WERI-Rb-1 (cell line): ENCODE data around the gene NFATC2IP.
A peak's percentile ranks its signal among the peaks of the same experiment; 100 is the strongest.

Experiments
- DNase-seq: peaks from one replicate; pipeline ENCODE4 v3.0.0-alpha.2; 2020
- H3K27ac ChIP-seq: fragments of 250-450 bp; sonication (Bioruptor Pico); 2 replicates; pipeline ENCODE4 v1.5.1; 2020; ENCODE audit warnings: mild to moderate bottlenecking, moderate library complexity
- H3K27me3 ChIP-seq: fragments of 250-450 bp; sonication (Bioruptor Pico); 2 replicates; pipeline ENCODE4 v1.5.1; 2021; ENCODE audit warnings: mild to moderate bottlenecking, low read depth, moderate library complexity; ENCODE audit not compliant: insufficient read depth, severe bottlenecking
- H3K36me3 ChIP-seq: fragments of 250-450 bp; sonication (Bioruptor Pico); 2 replicates; pipeline ENCODE4 v1.5.1; 2020; ENCODE audit warnings: mild to moderate bottlenecking, moderate library complexity
- H3K4me3 ChIP-seq: 2 replicates; pipeline ENCODE4 v1.5.1; 2011; ENCODE audit warnings: low read depth, mild to moderate bottlenecking, control low read depth, low read length
- H3K9me3 ChIP-seq: fragments of 250-450 bp; sonication (Bioruptor Pico); 2 replicates; pipeline ENCODE4 v1.5.1; 2021; ENCODE audit warnings: mild to moderate bottlenecking, moderate library complexity; ENCODE audit not compliant: severe bottlenecking
- TF ChIP-seq, protein P1 (sequence below): IDR thresholded peaks from 2 replicates; pipeline ENCODE4 v1.5.1; 2011; ENCODE audit warnings: low read depth, mild to moderate bottlenecking, control low read depth, inconsistent platforms, low read length

NFATC2IP gene

DNA sequence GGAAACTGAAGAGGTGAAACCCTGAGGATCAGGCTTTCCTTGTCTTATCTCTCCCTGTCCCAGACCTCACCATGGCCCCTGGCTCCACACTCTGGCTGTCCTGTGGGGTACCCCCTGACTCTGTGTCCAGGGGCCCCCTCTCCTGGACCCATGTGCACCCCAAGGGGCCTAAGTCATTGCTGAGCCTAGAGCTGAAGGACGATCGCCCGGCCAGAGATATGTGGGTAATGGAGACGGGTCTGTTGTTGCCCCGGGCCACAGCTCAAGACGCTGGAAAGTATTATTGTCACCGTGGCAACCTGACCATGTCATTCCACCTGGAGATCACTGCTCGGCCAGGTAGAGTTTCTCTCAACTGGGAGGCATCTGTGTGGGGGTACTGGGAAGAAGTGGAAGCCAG, 17.6 kb upstream of the NFATC2IP start:
- Histone ChIP-seq H3K4me3 (no peak overlapping the region), H3K36me3 (no peaks in the 10 kb centered on the region), H3K27me3 (no peaks in the 10 kb centered on the region), H3K9me3 (no peaks in the 10 kb centered on the region), H3K27ac (peak overlapping the region; percentile 81)
- no peak for DNase-seq
- TF ChIP-seq, protein P1, sequence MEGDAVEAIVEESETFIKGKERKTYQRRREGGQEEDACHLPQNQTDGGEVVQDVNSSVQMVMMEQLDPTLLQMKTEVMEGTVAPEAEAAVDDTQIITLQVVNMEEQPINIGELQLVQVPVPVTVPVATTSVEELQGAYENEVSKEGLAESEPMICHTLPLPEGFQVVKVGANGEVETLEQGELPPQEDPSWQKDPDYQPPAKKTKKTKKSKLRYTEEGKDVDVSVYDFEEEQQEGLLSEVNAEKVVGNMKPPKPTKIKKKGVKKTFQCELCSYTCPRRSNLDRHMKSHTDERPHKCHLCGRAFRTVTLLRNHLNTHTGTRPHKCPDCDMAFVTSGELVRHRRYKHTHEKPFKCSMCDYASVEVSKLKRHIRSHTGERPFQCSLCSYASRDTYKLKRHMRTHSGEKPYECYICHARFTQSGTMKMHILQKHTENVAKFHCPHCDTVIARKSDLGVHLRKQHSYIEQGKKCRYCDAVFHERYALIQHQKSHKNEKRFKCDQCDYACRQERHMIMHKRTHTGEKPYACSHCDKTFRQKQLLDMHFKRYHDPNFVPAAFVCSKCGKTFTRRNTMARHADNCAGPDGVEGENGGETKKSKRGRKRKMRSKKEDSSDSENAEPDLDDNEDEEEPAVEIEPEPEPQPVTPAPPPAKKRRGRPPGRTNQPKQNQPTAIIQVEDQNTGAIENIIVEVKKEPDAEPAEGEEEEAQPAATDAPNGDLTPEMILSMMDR = no peak

DNA sequence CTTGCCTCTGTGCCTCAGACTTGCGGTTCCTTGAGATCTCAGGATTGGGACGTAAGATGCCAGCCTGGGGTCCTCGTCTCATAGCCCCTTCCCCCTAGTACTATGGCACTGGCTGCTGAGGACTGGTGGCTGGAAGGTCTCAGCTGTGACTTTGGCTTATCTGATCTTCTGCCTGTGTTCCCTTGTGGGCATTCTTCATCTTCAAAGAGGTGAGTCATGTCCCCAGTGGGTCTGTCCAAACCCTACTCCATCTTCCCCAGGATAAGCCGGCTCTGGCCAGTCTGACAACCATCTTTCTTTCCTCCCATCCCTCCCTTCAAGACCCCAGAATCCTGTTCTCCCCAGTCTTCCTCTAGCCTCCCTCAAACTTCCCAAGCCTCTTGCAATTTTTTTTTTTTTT, 15.4 kb upstream of the NFATC2IP start:
- TF ChIP-seq, protein P1 = no peak
- no peaks in the 10 kb centered on the region for H3K36me3 ChIP-seq

DNA sequence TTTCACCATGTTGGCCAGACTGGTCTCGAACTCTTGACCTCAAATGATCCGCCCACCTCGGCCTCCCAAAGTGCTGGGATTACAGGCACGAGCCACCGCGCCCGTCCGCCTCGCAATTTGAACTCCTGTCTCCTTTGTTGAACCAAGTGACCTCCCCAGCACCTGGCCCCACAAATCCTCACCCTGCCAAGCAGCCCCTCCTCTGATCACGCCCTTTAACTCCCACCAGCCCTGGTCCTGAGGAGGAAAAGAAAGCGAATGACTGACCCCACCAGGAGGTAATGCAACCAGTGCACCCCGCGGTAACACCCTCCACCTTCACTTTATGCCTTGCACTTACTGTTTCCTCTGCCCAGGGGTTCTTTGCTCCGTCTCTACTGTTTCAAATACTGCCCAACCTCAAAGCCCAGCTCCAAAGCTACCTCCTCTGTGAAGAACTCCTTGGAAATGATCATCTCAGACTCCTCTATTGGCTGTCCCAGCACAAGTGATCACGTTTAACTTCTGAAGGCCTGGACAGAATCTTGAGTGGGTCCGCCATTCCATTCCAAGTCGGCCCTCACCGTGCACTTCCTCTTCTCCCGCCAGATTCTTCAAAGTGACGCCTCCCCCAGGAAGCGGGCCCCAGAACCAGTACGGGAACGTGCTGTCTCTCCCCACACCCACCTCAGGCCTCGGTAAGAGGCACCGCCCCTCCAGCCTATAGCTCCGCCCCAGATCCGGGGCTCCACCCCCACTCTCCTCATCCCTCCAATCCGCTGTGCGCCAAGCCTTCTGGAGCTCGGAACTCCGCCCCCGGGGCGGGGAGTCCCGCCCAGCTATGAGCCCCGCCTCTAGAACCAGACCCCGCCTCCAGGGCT, 14.6 kb upstream of the NFATC2IP start:
- no peak overlapping the region for H3K4me3 ChIP-seq

More for the DNA sequence above, 15.4 kb upstream of the NFATC2IP start:
- Histone ChIP-seq H3K9me3 (no peaks in the 10 kb centered on the region), H3K27me3 (no peaks in the 10 kb centered on the region), H3K27ac (no peak overlapping the region), H3K4me3 (no peak overlapping the region)
- no peak for DNase-seq

DNA sequence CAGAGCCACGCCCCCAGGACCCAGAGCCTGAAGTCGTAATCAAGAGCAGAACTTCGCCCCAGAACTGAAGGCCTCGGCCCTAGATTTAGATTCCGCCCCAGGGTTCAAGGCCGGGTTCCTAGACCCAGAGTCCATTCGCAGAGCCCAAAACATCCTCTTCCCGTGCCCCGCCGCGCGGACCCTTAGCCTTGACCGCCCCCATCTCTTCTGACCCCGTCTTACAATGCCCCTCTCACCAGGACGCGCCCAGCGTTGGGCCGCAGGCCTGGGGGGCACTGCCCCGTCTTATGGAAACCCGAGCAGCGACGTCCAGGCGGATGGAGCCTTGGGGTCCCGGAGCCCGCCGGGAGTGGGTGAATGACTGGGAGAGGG, 14.0 kb upstream of the NFATC2IP start:
- no peaks in the 10 kb centered on the region for H3K36me3 ChIP-seq
- TF ChIP-seq, protein P1 = no peak
- no peak overlapping the region for H3K27ac ChIP-seq
- H3K9me3 ChIP-seq = no peaks in the 10 kb centered on the region
- no peak overlapping the region for H3K4me3 ChIP-seq
- no peaks in the 10 kb centered on the region for H3K27me3 ChIP-seq
- DNase-seq = no peak

More for the DNA sequence above, 14.6 kb upstream of the NFATC2IP start:
- H3K27ac ChIP-seq = no peak overlapping the region
- DNase-seq = peak; percentile 39
- H3K9me3 ChIP-seq = no peaks in the 10 kb centered on the region
- no peaks in the 10 kb centered on the region for H3K27me3 ChIP-seq
- TF ChIP-seq, protein P1 = no peak
- no peaks in the 10 kb centered on the region for H3K36me3 ChIP-seq

DNA sequence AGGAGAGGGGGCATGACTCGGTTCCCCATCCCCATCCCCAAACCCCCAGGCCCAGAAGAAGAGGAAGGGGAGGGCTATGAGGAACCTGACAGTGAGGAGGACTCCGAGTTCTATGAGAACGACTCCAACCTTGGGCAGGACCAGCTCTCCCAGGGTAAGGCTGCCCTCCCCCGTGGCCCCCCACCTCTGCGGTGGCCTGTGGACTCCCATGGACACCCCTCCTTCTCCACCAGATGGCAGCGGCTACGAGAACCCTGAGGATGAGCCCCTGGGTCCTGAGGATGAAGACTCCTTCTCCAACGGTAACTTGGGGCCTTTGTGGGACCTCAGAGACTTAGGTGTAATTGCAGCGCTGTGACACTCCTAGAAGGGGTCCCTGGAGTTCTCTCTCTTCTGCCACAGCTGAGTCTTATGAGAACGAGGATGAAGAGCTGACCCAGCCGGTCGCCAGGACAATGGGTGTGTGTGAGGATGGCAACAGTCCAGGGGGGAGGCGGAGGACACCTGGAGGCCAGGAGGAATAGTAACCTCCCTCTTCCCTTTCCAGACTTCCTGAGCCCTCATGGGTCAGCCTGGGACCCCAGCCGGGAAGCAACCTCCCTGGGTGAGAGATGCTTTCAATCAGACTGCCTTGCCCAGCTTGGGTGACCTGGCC, 13.4 kb upstream of the NFATC2IP start:
- TF ChIP-seq, protein P1 = 0 out of 2 replicates have a peak, but pooled peaks have one; percentile 10
- no peaks in the 10 kb centered on the region for H3K36me3 ChIP-seq

More for the DNA sequence above, 13.4 kb upstream of the NFATC2IP start:
- peak; percentile 37 for DNase-seq
- H3K27ac ChIP-seq = no peak overlapping the region
- no peaks in the 10 kb centered on the region for H3K9me3 ChIP-seq
- H3K27me3 ChIP-seq = no peaks in the 10 kb centered on the region
- H3K4me3 ChIP-seq = no peak overlapping the region
